ENCODE results near the gene TDRD3.

The TDRD3 gene

DNA sequence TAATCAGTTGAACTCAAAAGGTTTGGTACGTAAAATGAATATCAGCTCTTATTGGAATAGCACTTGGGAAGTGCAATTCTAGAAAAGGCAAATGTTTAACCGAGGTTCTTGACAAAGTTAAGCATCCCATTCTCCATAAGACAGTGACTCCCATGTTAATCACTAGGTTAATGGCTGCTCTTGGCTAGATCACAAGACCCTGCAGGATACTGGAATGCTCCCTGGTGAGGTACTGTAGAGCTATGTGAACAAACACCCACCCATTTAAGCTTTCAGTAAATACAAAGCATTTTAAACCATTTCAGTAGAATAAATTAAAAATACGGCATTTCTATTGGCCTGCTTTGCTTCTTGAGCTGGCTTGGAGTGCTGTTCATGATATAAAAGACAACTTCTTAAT, 56.5 kb downstream of the TDRD3 start:
- no peak for DNase-seq (ENCODE audit: insufficient read length, low spot score)
- FAIRE-seq, result no peak
- TF ChIP-seq, protein P1, sequence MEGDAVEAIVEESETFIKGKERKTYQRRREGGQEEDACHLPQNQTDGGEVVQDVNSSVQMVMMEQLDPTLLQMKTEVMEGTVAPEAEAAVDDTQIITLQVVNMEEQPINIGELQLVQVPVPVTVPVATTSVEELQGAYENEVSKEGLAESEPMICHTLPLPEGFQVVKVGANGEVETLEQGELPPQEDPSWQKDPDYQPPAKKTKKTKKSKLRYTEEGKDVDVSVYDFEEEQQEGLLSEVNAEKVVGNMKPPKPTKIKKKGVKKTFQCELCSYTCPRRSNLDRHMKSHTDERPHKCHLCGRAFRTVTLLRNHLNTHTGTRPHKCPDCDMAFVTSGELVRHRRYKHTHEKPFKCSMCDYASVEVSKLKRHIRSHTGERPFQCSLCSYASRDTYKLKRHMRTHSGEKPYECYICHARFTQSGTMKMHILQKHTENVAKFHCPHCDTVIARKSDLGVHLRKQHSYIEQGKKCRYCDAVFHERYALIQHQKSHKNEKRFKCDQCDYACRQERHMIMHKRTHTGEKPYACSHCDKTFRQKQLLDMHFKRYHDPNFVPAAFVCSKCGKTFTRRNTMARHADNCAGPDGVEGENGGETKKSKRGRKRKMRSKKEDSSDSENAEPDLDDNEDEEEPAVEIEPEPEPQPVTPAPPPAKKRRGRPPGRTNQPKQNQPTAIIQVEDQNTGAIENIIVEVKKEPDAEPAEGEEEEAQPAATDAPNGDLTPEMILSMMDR (IDR thresholded peaks at IDR 0.05; ENCODE audit: insufficient read depth, missing control alignments), result no peak

DNA sequence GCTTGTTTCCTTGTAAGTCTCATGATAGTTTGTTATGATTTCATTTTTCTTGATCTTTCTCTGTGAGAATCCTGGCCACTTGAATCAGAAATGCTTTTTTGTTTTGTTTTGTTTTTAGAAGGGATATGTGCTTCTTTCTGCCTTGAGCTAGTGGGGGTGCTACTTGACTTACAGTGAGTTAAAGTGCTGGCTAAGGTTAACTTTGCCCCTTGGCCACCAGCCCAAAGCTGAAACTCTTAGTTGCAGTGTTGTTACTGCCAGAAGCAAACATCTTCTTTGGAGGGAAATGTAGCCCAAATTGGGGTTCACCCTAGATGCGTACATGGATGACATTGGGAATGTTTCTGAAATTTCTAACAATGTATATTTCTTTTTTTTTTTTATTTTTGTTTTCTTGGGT, 57.4 kb downstream of the TDRD3 start:
- TF ChIP-seq, protein P1 (IDR thresholded peaks at IDR 0.05; ENCODE audit: insufficient read depth, missing control alignments), result no peak
- DNase-seq (ENCODE audit: insufficient read length, low spot score) (no peak), FAIRE-seq (no peak)

DNA sequence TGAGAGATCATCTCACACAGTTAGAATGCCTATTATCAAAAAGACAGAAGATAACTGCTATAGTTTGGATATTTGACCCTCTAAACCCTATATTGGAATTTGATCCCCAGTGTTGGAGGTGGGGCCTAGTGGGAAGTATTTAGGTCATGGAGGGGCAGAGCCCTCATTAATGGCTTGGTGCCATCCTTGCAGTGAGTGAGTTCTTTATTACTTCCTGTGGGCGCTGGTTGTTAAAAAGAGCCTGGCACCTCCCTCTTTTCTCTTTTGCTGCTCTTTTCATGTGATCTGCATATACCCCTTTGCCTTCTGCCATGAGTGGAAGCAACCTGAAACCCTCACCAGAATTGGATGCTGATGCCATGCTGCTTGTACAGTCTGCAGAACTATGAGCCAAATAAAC, 66.8 kb downstream of the TDRD3 start:
- no peak for DNase-seq (ENCODE audit: insufficient read length, low spot score)
- TF ChIP-seq, protein P1 (IDR thresholded peaks at IDR 0.05; ENCODE audit: insufficient read depth, missing control alignments), result no peak
- FAIRE-seq, result no peak

DNA sequence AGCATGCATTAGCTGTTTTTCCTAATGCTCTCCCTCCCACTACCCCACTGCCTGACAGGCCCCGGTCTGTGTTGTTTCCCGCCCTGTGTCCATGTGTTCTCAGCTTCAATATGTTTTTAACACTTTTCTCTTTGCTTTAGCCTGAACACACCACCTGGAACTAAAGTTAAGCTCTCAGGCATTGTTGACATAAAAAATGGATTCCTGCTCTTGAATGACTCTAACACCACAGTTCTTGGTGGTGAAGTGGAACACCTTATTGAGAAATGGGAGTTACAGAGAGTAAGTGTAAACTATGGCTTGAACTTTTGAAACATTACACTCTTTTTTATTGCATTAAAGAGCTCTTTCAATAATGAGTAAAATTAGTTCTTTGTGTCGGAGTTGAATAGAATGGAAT, 70.1 kb downstream of the TDRD3 start:
- DNase-seq (ENCODE audit: insufficient read length, low spot score) (no peak), FAIRE-seq (no peak)
- TF ChIP-seq, protein P1 (IDR thresholded peaks at IDR 0.05; ENCODE audit: insufficient read depth, missing control alignments), result no peak

DNA sequence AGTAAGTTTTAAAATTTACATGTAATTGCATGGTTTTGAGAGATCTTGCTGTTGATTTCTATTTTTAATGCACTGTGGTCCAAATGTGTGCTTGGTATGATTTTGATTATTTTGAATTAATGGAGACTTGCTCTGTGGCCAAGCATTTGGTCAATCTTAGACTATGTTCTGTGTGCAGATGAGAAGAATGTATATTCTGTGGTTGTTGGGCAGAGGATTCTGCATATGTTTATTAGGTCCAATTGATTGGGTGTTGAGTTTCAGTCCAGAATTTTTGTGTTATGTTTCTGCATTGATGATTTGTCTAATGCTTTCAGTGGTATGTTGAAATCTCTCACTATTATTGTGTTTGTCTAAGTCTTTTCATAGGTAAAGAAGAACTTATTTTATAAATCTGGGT, 82.3 kb downstream of the TDRD3 start:
- no peak for DNase-seq (ENCODE audit: insufficient read length, low spot score)
- no peak for FAIRE-seq
- TF ChIP-seq, protein P1 (IDR thresholded peaks at IDR 0.05; ENCODE audit: insufficient read depth, missing control alignments), result no peak

GRCh38 chr13:60482012-60482411, 85.0 kb downstream of the TDRD3 start:
- TF ChIP-seq, protein P1 (IDR thresholded peaks at IDR 0.05; ENCODE audit: insufficient read depth, missing control alignments), result no peak
- DNase-seq (ENCODE audit: insufficient read length, low spot score), result no peak
- FAIRE-seq, result no peak

DNA sequence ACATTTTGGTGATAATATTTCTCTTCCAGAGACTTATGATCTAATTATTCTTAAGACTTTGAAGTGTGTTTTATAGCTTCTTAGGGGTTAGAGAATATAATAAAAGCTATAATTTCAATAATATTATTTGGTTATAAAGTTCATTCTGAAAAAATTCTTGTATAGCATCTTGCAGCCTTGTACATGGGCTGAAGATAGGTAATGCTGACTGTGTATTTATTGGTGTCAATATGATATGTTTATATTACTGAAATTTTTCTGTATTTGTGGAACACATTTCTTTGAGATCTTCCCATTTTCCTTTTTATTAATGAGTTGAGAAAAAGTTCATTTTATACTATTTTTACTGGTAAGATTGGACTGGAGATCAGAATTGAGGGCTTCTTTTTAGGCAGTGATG, 87.8 kb downstream of the TDRD3 start:
- DNase-seq (ENCODE audit: insufficient read length, low spot score) (no peak), FAIRE-seq (no peak)
- TF ChIP-seq, protein P1 (IDR thresholded peaks at IDR 0.05; ENCODE audit: insufficient read depth, missing control alignments), result no peak
